ENCODE data around the gene VMAC. TPM values are rescaled to one million over a fixed set of nuclear protein-coding genes. Genes with fewer than 3 reads are reported as not detected.
"Not testable (repeated sequence)": the region's sequence is repeated elsewhere in the genome, so short reads cannot be mapped to it uniquely, and the experiment has no call there.

The VMAC gene
- total RNA-seq = 1 to 10 TPM; 1.7 to 1.9 TPM

- CTCF ChIA-PET = interaction anchor here (0.8 to 3.4 kb wide), 5 partner anchors 48 to 101 kb away, joined by 3 to 23 read pairs (median 3); no protein-coding TSS in a partner anchor
- POLR2A ChIA-PET = interaction anchor here (0.5 to 2.2 kb wide), 8 partner anchors 38 to 215 kb away, joined by 3 to 23 read pairs (median 4); partner anchors contain the start of gene RPL36
Measured at GRCh38 chr19:5904352-5905113, at the start of gene VMAC. Gene VMAC, plus strand, starts transcription at chr19:5904872. Its CDS starts 19 bp downstream, at chr19:5904891.

GRCh38 chr19:5855151-5855550 lies 49.5 kb upstream of the VMAC start:
- POLR2A ChIA-PET, CTCF ChIA-PET: not testable (repeated sequence)

- CTCF ChIA-PET = no interaction called here
- POLR2A ChIA-PET = no interaction called here
Measured at GRCh38 chr19:5857203-5858081, 47.2 kb upstream of the VMAC start.

GRCh38 chr19:5863030-5863665 lies 41.5 kb upstream of the VMAC start:
- ChIA-PET CTCF (no interaction called here), POLR2A (no interaction called here)

GRCh38 chr19:5864013-5864720 lies 40.5 kb upstream of the VMAC start:
- ChIA-PET CTCF (no interaction called here), POLR2A (no interaction called here)

GRCh38 chr19:5864725-5865486 lies 39.8 kb upstream of the VMAC start:
- ChIA-PET POLR2A (no interaction called here), CTCF (no interaction called here)

- ChIA-PET CTCF (no interaction called here), POLR2A (no interaction called here)
Measured at GRCh38 chr19:5865772-5866171, 38.9 kb upstream of the VMAC start.

GRCh38 chr19:5867201-5868136 lies 37.2 kb upstream of the VMAC start:
- ChIA-PET POLR2A (no interaction called here), CTCF (no interaction called here)

GRCh38 chr19:5870986-5871394 lies 33.7 kb upstream of the VMAC start:
- CTCF ChIA-PET = no interaction called here
- POLR2A ChIA-PET = no interaction called here

GRCh38 chr19:5873617-5874199 lies 31.0 kb upstream of the VMAC start:
- ChIA-PET POLR2A (no interaction called here), CTCF (interaction anchor here (0.5 kb wide), 1 partner anchor 15 kb away, joined by 3 read pairs; no protein-coding TSS in a partner anchor)

- POLR2A ChIA-PET = not testable (repeated sequence)
- CTCF ChIA-PET = interaction anchor here (0.7 kb wide), 1 partner anchor 1371 kb away, joined by 4 read pairs; no protein-coding TSS in a partner anchor
Measured at GRCh38 chr19:5874496-5874895, 30.2 kb upstream of the VMAC start.

GRCh38 chr19:5877427-5877826 lies 27.2 kb upstream of the VMAC start:
- POLR2A ChIA-PET = no interaction called here
- CTCF ChIA-PET = no interaction called here

- POLR2A ChIA-PET = no interaction called here
- CTCF ChIA-PET = interaction anchor here (1.2 kb wide), 1 partner anchor 50 kb away, joined by 3 read pairs; no protein-coding TSS in a partner anchor
Measured at GRCh38 chr19:5877882-5878281, 26.8 kb upstream of the VMAC start.

GRCh38 chr19:5880196-5880595 lies 24.5 kb upstream of the VMAC start:
- POLR2A ChIA-PET = no interaction called here
- CTCF ChIA-PET = no interaction called here

GRCh38 chr19:5880604-5881078 lies 24.0 kb upstream of the VMAC start:
- POLR2A ChIA-PET = no interaction called here
- CTCF ChIA-PET = no interaction called here

- POLR2A ChIA-PET = no interaction called here
- CTCF ChIA-PET = interaction anchor here (0.7 kb wide), 1 partner anchor 459 kb away, joined by 3 read pairs; no protein-coding TSS in a partner anchor
Measured at GRCh38 chr19:5881543-5882299, 23.0 kb upstream of the VMAC start.

Data from activated CD8-positive, alpha-beta memory T cell treated with anti-CD3 and anti-CD28 coated beads for 36 hours (primary cell).